ENCODE results near the gene KICS2.

KICS2 gene

GRCh38 chr12:64236549-64236948, 14.5 kb upstream of the KICS2 start:
- no peak for DNase-seq (ENCODE audit: low read depth, low spot score)
- H3K36me3 ChIP-seq (ENCODE audit: insufficient read depth, insufficient read length, low read length) = no peaks in the 10 kb centered on the region
- no peak overlapping the region for H3K4me3 ChIP-seq (ENCODE audit: insufficient read length, low read depth)

GRCh38 chr12:64232196-64232595, 10.1 kb upstream of the KICS2 start:
- H3K36me3 ChIP-seq (ENCODE audit: insufficient read depth, insufficient read length, low read length) = no peaks in the 10 kb centered on the region
- DNase-seq (ENCODE audit: low read depth, low spot score) = no peak
- H3K4me1 ChIP-seq (ENCODE audit: insufficient read depth, insufficient read length) = no peaks in the 10 kb centered on the region

More at GRCh38 chr12:64236549-64236948, 14.5 kb upstream of the KICS2 start:
- H3K9me3 ChIP-seq (ENCODE audit: insufficient read depth, low read length) = no peaks in the 10 kb centered on the region
- no peaks in the 10 kb centered on the region for H3K27me3 ChIP-seq (ENCODE audit: insufficient read depth, insufficient read length)
- H3K4me1 ChIP-seq (ENCODE audit: insufficient read depth, insufficient read length) = no peaks in the 10 kb centered on the region
- H3K9ac ChIP-seq (ENCODE audit: insufficient read length, low read depth) = no peak overlapping the region
- no peak for TF ChIP-seq YY1 (IDR thresholded peaks at IDR 0.05; ENCODE audit: insufficient read depth, insufficient read length)
- no peak for TF ChIP-seq SUZ12 (IDR thresholded peaks at IDR 0.05; ENCODE audit: extremely low read depth, insufficient read depth, insufficient read length)
- TF ChIP-seq ZNF274 (IDR thresholded peaks at IDR 0.05; ENCODE audit: low read depth, low read length) = no peak

GRCh38 chr12:64229796-64230195, 7.7 kb upstream of the KICS2 start:
- Histone ChIP-seq H3K9ac (ENCODE audit: insufficient read length, low read depth) (no peak overlapping the region), H3K4me1 (ENCODE audit: insufficient read depth, insufficient read length) (no peaks in the 10 kb centered on the region), H3K27me3 (ENCODE audit: insufficient read depth, insufficient read length) (no peaks in the 10 kb centered on the region), H3K36me3 (ENCODE audit: insufficient read depth, insufficient read length, low read length) (no peaks in the 10 kb centered on the region), H3K9me3 (ENCODE audit: insufficient read depth, low read length) (0 out of 2 replicates have a peak, but pooled peaks cover 6% of the 10 kb centered on the region), H3K4me3 (ENCODE audit: insufficient read length, low read depth) (no peak overlapping the region)
- TF ChIP-seq YY1 (IDR thresholded peaks at IDR 0.05; ENCODE audit: insufficient read depth, insufficient read length) (no peak), ZNF274 (IDR thresholded peaks at IDR 0.05; ENCODE audit: low read depth, low read length) (no peak), SUZ12 (IDR thresholded peaks at IDR 0.05; ENCODE audit: extremely low read depth, insufficient read depth, insufficient read length) (no peak)
- no peak for DNase-seq (ENCODE audit: low read depth, low spot score)

More at GRCh38 chr12:64232196-64232595, 10.1 kb upstream of the KICS2 start:
- TF ChIP-seq SUZ12 (IDR thresholded peaks at IDR 0.05; ENCODE audit: extremely low read depth, insufficient read depth, insufficient read length) = no peak
- no peak for TF ChIP-seq ZNF274 (IDR thresholded peaks at IDR 0.05; ENCODE audit: low read depth, low read length)
- no peak for TF ChIP-seq YY1 (IDR thresholded peaks at IDR 0.05; ENCODE audit: insufficient read depth, insufficient read length)
- Histone ChIP-seq H3K9me3 (ENCODE audit: insufficient read depth, low read length) (0 out of 2 replicates have a peak, but pooled peaks cover 6% of the 10 kb centered on the region), H3K27me3 (ENCODE audit: insufficient read depth, insufficient read length) (no peaks in the 10 kb centered on the region), H3K9ac (ENCODE audit: insufficient read length, low read depth) (no peak overlapping the region), H3K4me3 (ENCODE audit: insufficient read length, low read depth) (no peak overlapping the region)

GRCh38 chr12:64229240-64229639, 7.1 kb upstream of the KICS2 start:
- H3K4me3 ChIP-seq (ENCODE audit: insufficient read length, low read depth) = no peak overlapping the region
- DNase-seq (ENCODE audit: low read depth, low spot score) = no peak
- H3K36me3 ChIP-seq (ENCODE audit: insufficient read depth, insufficient read length, low read length) = no peaks in the 10 kb centered on the region
- H3K9me3 ChIP-seq (ENCODE audit: insufficient read depth, low read length) = 0 out of 2 replicates have a peak, but pooled peaks cover 6% of the 10 kb centered on the region
- H3K27me3 ChIP-seq (ENCODE audit: insufficient read depth, insufficient read length) = no peaks in the 10 kb centered on the region
- no peaks in the 10 kb centered on the region for H3K4me1 ChIP-seq (ENCODE audit: insufficient read depth, insufficient read length)
- TF ChIP-seq SUZ12 (IDR thresholded peaks at IDR 0.05; ENCODE audit: extremely low read depth, insufficient read depth, insufficient read length) = no peak
- TF ChIP-seq YY1 (IDR thresholded peaks at IDR 0.05; ENCODE audit: insufficient read depth, insufficient read length) = no peak
- TF ChIP-seq ZNF274 (IDR thresholded peaks at IDR 0.05; ENCODE audit: low read depth, low read length) = no peak
- no peak overlapping the region for H3K9ac ChIP-seq (ENCODE audit: insufficient read length, low read depth)

- no peak for TF ChIP-seq ZNF274 (IDR thresholded peaks at IDR 0.05; ENCODE audit: low read depth, low read length)
- TF ChIP-seq SUZ12 (IDR thresholded peaks at IDR 0.05; ENCODE audit: extremely low read depth, insufficient read depth, insufficient read length) = no peak
- TF ChIP-seq YY1 (IDR thresholded peaks at IDR 0.05; ENCODE audit: insufficient read depth, insufficient read length) = no peak
- no peak overlapping the region for H3K4me3 ChIP-seq (ENCODE audit: insufficient read length, low read depth)
- no peaks in the 10 kb centered on the region for H3K36me3 ChIP-seq (ENCODE audit: insufficient read depth, insufficient read length, low read length)
- no peaks in the 10 kb centered on the region for H3K4me1 ChIP-seq (ENCODE audit: insufficient read depth, insufficient read length)
- no peaks in the 10 kb centered on the region for H3K27me3 ChIP-seq (ENCODE audit: insufficient read depth, insufficient read length)
- H3K9ac ChIP-seq (ENCODE audit: insufficient read length, low read depth) = no peak overlapping the region
- no peak for DNase-seq (ENCODE audit: low read depth, low spot score)
- 0 out of 2 replicates have a peak, but pooled peaks cover 6% of the 10 kb centered on the region for H3K9me3 ChIP-seq (ENCODE audit: insufficient read depth, low read length)
Observed at GRCh38 chr12:64225626-64226025, 3.5 kb upstream of the KICS2 start.

- Histone ChIP-seq H3K27me3 (ENCODE audit: insufficient read depth, insufficient read length) (no peaks in the 10 kb centered on the region), H3K4me1 (ENCODE audit: insufficient read depth, insufficient read length) (no peaks in the 10 kb centered on the region), H3K9me3 (ENCODE audit: insufficient read depth, low read length) (no peaks in the 10 kb centered on the region), H3K9ac (ENCODE audit: insufficient read length, low read depth) (peak overlapping the region; percentile 97), H3K4me3 (ENCODE audit: insufficient read length, low read depth) (peak overlapping the region; percentile 96), H3K36me3 (ENCODE audit: insufficient read depth, insufficient read length, low read length) (no peaks in the 10 kb centered on the region)
- no peak for TF ChIP-seq YY1 (IDR thresholded peaks at IDR 0.05; ENCODE audit: insufficient read depth, insufficient read length)
- no peak for TF ChIP-seq SUZ12 (IDR thresholded peaks at IDR 0.05; ENCODE audit: extremely low read depth, insufficient read depth, insufficient read length)
- no peak for TF ChIP-seq ZNF274 (IDR thresholded peaks at IDR 0.05; ENCODE audit: low read depth, low read length)
- peak; percentile 82 for DNase-seq (ENCODE audit: low read depth, low spot score)
Observed at GRCh38 chr12:64221651-64222008, 466 bp downstream of the KICS2 start.

- Histone ChIP-seq H3K27me3 (ENCODE audit: insufficient read depth, insufficient read length) (no peaks in the 10 kb centered on the region), H3K4me3 (ENCODE audit: insufficient read length, low read depth) (no peak overlapping the region), H3K9ac (ENCODE audit: insufficient read length, low read depth) (no peak overlapping the region), H3K36me3 (ENCODE audit: insufficient read depth, insufficient read length, low read length) (peaks cover 6% of the 10 kb centered on the region), H3K4me1 (ENCODE audit: insufficient read depth, insufficient read length) (no peaks in the 10 kb centered on the region), H3K9me3 (ENCODE audit: insufficient read depth, low read length) (no peaks in the 10 kb centered on the region)
- TF ChIP-seq YY1 (IDR thresholded peaks at IDR 0.05; ENCODE audit: insufficient read depth, insufficient read length) = no peak
- no peak for TF ChIP-seq SUZ12 (IDR thresholded peaks at IDR 0.05; ENCODE audit: extremely low read depth, insufficient read depth, insufficient read length)
- TF ChIP-seq ZNF274 (IDR thresholded peaks at IDR 0.05; ENCODE audit: low read depth, low read length) = no peak
- no peak for DNase-seq (ENCODE audit: low read depth, low spot score)
Observed at GRCh38 chr12:64220046-64220445, 2.0 kb downstream of the KICS2 start.
